ENCODE data around the gene ATP9A.

Gene ATP9A

GRCh38 chr20:51547951-51548350 is 220.2 kb downstream of the ATP9A start:
- Histone ChIP-seq H3K4me3 (no peak overlapping the region), H3K27ac (no peak overlapping the region)
- no peak for DNase-seq (ENCODE audit: low spot score)
- TF ChIP-seq CTCF (IDR thresholded peaks at IDR 0.05): no peak

Measured in coronary artery (tissue), 2 donors.